ENCODE results near the gene DRC3. TPM values are rescaled to one million over a fixed set of nuclear protein-coding genes. Genes with fewer than 3 reads are reported as not detected.

The DRC3 gene
- total RNA-seq, 1 experiment from 2014 or later: 0.68 TPM

DNA sequence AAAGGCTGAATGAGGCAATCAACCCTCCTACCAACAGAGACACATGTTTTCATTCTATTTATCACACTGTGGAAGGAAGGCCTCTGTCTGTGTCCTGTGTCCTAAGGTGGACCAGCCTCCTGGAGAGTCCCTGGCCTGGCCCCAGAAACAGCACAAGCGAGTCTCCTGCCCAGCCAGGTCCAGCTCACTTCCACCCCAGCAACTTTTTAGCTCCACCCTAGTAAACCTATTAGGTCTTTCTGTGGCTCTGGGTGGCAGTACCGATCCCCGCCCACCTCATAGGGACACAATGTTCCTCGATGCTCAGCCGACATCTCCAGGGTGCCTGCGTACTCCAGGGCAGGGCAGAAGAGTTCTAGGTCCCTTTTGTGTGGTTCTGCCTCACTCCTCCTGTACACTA, 10.7 kb downstream of the DRC3 start:
- H2BK15ac ChIP-seq (ENCODE audit: low read depth, low read length): no peak overlapping the region
- H3K9ac ChIP-seq (ENCODE audit: extremely low read depth, insufficient read length, low read length): no peak overlapping the region
- H2BK5ac ChIP-seq (ENCODE audit: insufficient read length, low read length): no peak overlapping the region
- H3K14ac ChIP-seq (ENCODE audit: insufficient read depth, low read length): no peak overlapping the region
- H2BK120ac ChIP-seq (ENCODE audit: low read depth, low read length, poor library complexity, severe bottlenecking): no peak overlapping the region
- no peaks in the 10 kb centered on the region for H3K4me1 ChIP-seq (ENCODE audit: insufficient read depth, low read length)
- H3T11ph ChIP-seq (ENCODE audit: low read length): no peak overlapping the region
- H4K20me1 ChIP-seq (ENCODE audit: control insufficient read depth, insufficient read depth, insufficient read length): no peaks in the 10 kb centered on the region
- no peak overlapping the region for H3K18ac ChIP-seq (ENCODE audit: insufficient read length, low read depth, low read length)
- no peaks in the 10 kb centered on the region; a peak in 1 of 5 replicates for H3K9me3 Mint-ChIP-seq
- H4K8ac ChIP-seq (replicated peaks; ENCODE audit: insufficient read length, low read depth, low read length): no peak overlapping the region
- no peak overlapping the region for H2AFZ ChIP-seq (ENCODE audit: low read length)
- no peak overlapping the region for H3K56ac ChIP-seq (ENCODE audit: insufficient read length, low read depth, low read length)
- H3K36me3 Mint-ChIP-seq (ENCODE audit: insufficient read depth in 1 of 3, low read depth in 3 of 3): no peaks in the 10 kb centered on the region
- no peaks in the 10 kb centered on the region for H3K27me3 ChIP-seq (ENCODE audit: insufficient read depth, low read length)
- no peak overlapping the region for H2BK12ac ChIP-seq (ENCODE audit: insufficient read length, low read depth, low read length)
- H3K4me3 Mint-ChIP-seq: no peak overlapping the region
- no peak overlapping the region for H3K4ac ChIP-seq (ENCODE audit: low read depth, low read length)
- H3K79me1 ChIP-seq (ENCODE audit: insufficient read depth, low read depth, low read length, poor library complexity, severe bottlenecking): no peaks in the 10 kb centered on the region
- no peak for DNase-seq
- no peaks in the 10 kb centered on the region for H3K9me3 ChIP-seq (ENCODE audit: control insufficient read depth, low read depth, low read length)
- H4K91ac ChIP-seq (ENCODE audit: insufficient read length, low read depth, low read length): no peak overlapping the region
- no peak overlapping the region for H2AK5ac ChIP-seq (ENCODE audit: insufficient read length, low read length)
- no peak for TF ChIP-seq CTCF (conservative IDR thresholded peaks at IDR 0.05)
- H3K27me3 Mint-ChIP-seq (ENCODE audit: low read depth): no peaks in the 10 kb centered on the region; the same call in 1 of the 2 replicates
- no peak overlapping the region for H3K27ac Mint-ChIP-seq
- no CpG with 5 or more reads among the region's 6 CpGs for WGBS (ENCODE audit: extremely low coverage, insufficient read length, low lambda C conversion rate)
- no peak overlapping the region for H3K23ac ChIP-seq (ENCODE audit: insufficient read length, low read depth, low read length)
- no peak overlapping the region for H3K27ac ChIP-seq (ENCODE audit: insufficient read length, low read depth, low read length)
- H3K4me1 Mint-ChIP-seq: no peaks in the 10 kb centered on the region
- H3K4me2 ChIP-seq (ENCODE audit: insufficient read depth, insufficient read length, low read length): no peak overlapping the region
- no peaks in the 10 kb centered on the region for H3K79me2 ChIP-seq (ENCODE audit: insufficient read depth, low read length)
- no peak overlapping the region for H4K5ac ChIP-seq (ENCODE audit: insufficient read length, low read depth, low read length)
- no peaks in the 10 kb centered on the region for H3K23me2 ChIP-seq (ENCODE audit: insufficient read length, low read depth, low read length, poor library complexity, severe bottlenecking)
- H2BK20ac ChIP-seq (ENCODE audit: low read depth, low read length, poor library complexity, severe bottlenecking): no peak overlapping the region
